NCI-H1417 (cell line): Measurements from ENCODE around the gene SIX1.
A peak's percentile ranks its signal among the peaks of the same experiment; 100 is the strongest.

ENCODE experiments used
- DNase-seq, 3 experiments: peaks; one replicate each; lab custom pipeline; 2025; lab: John Stamatoyannopoulos, UW

The SIX1 gene

GRCh38 chr14:60648934-60649874 lies at the start of gene SIX1:
SIX1 (minus strand) TSS chr14:60649477; CDS start chr14:60649189, 288 bp downstream.
- peak; percentile 81 to 97 (median 90) for DNase-seq

GRCh38 chr14:60695327-60695726 lies 46.0 kb upstream of the SIX1 start:
- DNase-seq = no peak

- DNase-seq = no peak
These were observed 42.3 kb upstream of the SIX1 start for GRCh38 chr14:60691383-60692113.

- DNase-seq = peak in 1 of 3 experiments; percentile 19
These were observed 37.6 kb upstream of the SIX1 start for GRCh38 chr14:60686865-60687264.

GRCh38 chr14:60684203-60684602 lies 34.9 kb upstream of the SIX1 start:
- no peak for DNase-seq

GRCh38 chr14:60681271-60681670 lies 32.0 kb upstream of the SIX1 start:
- no peak for DNase-seq

GRCh38 chr14:60680511-60680910 lies 31.2 kb upstream of the SIX1 start:
- DNase-seq = no peak

GRCh38 chr14:60679566-60680258 lies 30.4 kb upstream of the SIX1 start:
- DNase-seq = no peak

- DNase-seq = no peak
These were observed 28.4 kb upstream of the SIX1 start for GRCh38 chr14:60677701-60678100.

- no peak for DNase-seq
These were observed 21.7 kb upstream of the SIX1 start for GRCh38 chr14:60670989-60671388.

- DNase-seq = no peak
These were observed 19.3 kb upstream of the SIX1 start for GRCh38 chr14:60668431-60669112.

- DNase-seq = peak in 2 of 3 experiments; percentile 51 to 74
These were observed 15.9 kb upstream of the SIX1 start for GRCh38 chr14:60665177-60665550.

- DNase-seq = no peak
These were observed 13.7 kb upstream of the SIX1 start for GRCh38 chr14:60662982-60663381.

- DNase-seq = no peak
These were observed 12.4 kb upstream of the SIX1 start for GRCh38 chr14:60661721-60662120.

- peak in 2 of 3 experiments; percentile 2 to 77 for DNase-seq
These were observed 9.8 kb upstream of the SIX1 start for GRCh38 chr14:60658909-60659585.

- no peak for DNase-seq
These were observed 9.0 kb upstream of the SIX1 start for GRCh38 chr14:60658211-60658690.

GRCh38 chr14:60657456-60658210 lies 8.4 kb upstream of the SIX1 start:
- DNase-seq = peak in 2 of 3 experiments; percentile 14 to 60

GRCh38 chr14:60656686-60657455 lies 7.6 kb upstream of the SIX1 start:
- peak; percentile 31 to 82 (median 37) for DNase-seq

GRCh38 chr14:60655898-60656685 lies 6.8 kb upstream of the SIX1 start:
- peak in 1 of 3 experiments; percentile 89 for DNase-seq
